ENCODE results near the gene MAPK4. TPM values are rescaled to one million over a fixed set of nuclear protein-coding genes. Genes with fewer than 3 reads are reported as not detected.

MAPK4 gene
- total RNA-seq, 5 donors from 2014 or later (not counting 1 experiment from before 2014, with no cell fraction given): 0.06 TPM; not detected in 4

- H3K36me3 Mint-ChIP-seq: no peaks in the 10 kb centered on the region
- ATAC-seq (replicated peaks in 1 of 4) (no peak), DNase-seq (no peak)
- POLR2A ChIA-PET: no interaction called here
- Histone ChIP-seq H3K27me3 (replicated peaks in 1 of 2; ENCODE audit: control insufficient read depth in 2 of 2, extremely low read depth in 1 of 2, insufficient read depth in 2 of 2, low read length in 1 of 2) (peaks cover 0 to 6% of the 10 kb centered on the region in 2 experiments), H3K9me3 (no peaks in the 10 kb centered on the region), H3K4me3 (ENCODE audit: control insufficient read depth in 1 of 2, extremely low read depth in 1 of 2, low read length in 1 of 2) (no peak overlapping the region), H3K27ac (ENCODE audit: low read length) (no peak overlapping the region), H3K4me1 (ENCODE audit: control insufficient read depth in 1 of 2, extremely low read depth in 1 of 2, insufficient read depth in 2 of 2, low read length in 2 of 2) (no peaks in the 10 kb centered on the region), H3K36me3 (ENCODE audit: control insufficient read depth in 2 of 2, extremely low read depth in 1 of 2, insufficient read depth in 1 of 2, low read length in 1 of 2) (no peaks in the 10 kb centered on the region)
- no peaks in the 10 kb centered on the region for H3K9me3 Mint-ChIP-seq
- H3K4me1 Mint-ChIP-seq: no peaks in the 10 kb centered on the region
- H3K4me3 Mint-ChIP-seq: no peak overlapping the region
- CTCF ChIA-PET: no interaction called here
- peaks cover 3% of the 10 kb centered on the region in 2 donors for H3K27me3 Mint-ChIP-seq
- 93% methylated on average over 3 of the region's 7 CpGs for WGBS (ENCODE audit: insufficient coverage)
- no peak overlapping the region for H3K27ac Mint-ChIP-seq
Measured at GRCh38 chr18:50738098-50738757, 178.3 kb downstream of the MAPK4 start.

GRCh38 chr18:50742952-50743351 lies 183.1 kb downstream of the MAPK4 start:
- Mint-ChIP-seq H3K27me3 (peaks cover 7 to 13% of the 10 kb centered on the region in 2 donors), H3K27ac (no peak overlapping the region), H3K4me1 (no peaks in the 10 kb centered on the region), H3K4me3 (no peak overlapping the region), H3K9me3 (no peaks in the 10 kb centered on the region), H3K36me3 (no peaks in the 10 kb centered on the region)
- no peak overlapping the region for H3K27ac ChIP-seq (ENCODE audit: low read length)
- H3K36me3 ChIP-seq (ENCODE audit: control insufficient read depth in 2 of 2, extremely low read depth in 1 of 2, insufficient read depth in 1 of 2, low read length in 1 of 2): no peaks in the 10 kb centered on the region
- ChIA-PET CTCF (no interaction called here), POLR2A (no interaction called here)
- no peaks in the 10 kb centered on the region for H3K4me1 ChIP-seq (ENCODE audit: control insufficient read depth in 1 of 2, extremely low read depth in 1 of 2, insufficient read depth in 2 of 2, low read length in 2 of 2)
- no peaks in the 10 kb centered on the region for H3K9me3 ChIP-seq
- H3K27me3 ChIP-seq (replicated peaks in 1 of 2; ENCODE audit: control insufficient read depth in 2 of 2, extremely low read depth in 1 of 2, insufficient read depth in 2 of 2, low read length in 1 of 2): peaks cover 0 to 5% of the 10 kb centered on the region in 2 experiments
- DNase-seq: no peak
- no peak for ATAC-seq (replicated peaks in 1 of 4)
- no peak overlapping the region for H3K4me3 ChIP-seq (ENCODE audit: control insufficient read depth in 1 of 2, extremely low read depth in 1 of 2, low read length in 1 of 2)

- H3K36me3 ChIP-seq (ENCODE audit: control insufficient read depth in 2 of 2, extremely low read depth in 1 of 2, insufficient read depth in 1 of 2, low read length in 1 of 2): no peaks in the 10 kb centered on the region
- H3K27ac ChIP-seq (ENCODE audit: low read length): no peak overlapping the region
- CTCF ChIA-PET: interaction anchor here in 1 of 2 donors (0.7 kb wide), 2 partner anchors 295 to 315 kb away, joined by 3 to 4 read pairs; no protein-coding TSS in a partner anchor
- H3K4me3 ChIP-seq (ENCODE audit: control insufficient read depth in 1 of 2, extremely low read depth in 1 of 2, low read length in 1 of 2): no peak overlapping the region
- H3K4me3 Mint-ChIP-seq: no peak overlapping the region
- DNase-seq (no peak), ATAC-seq (replicated peaks in 1 of 4) (no peak)
- no peaks in the 10 kb centered on the region for H3K4me1 ChIP-seq (ENCODE audit: control insufficient read depth in 1 of 2, extremely low read depth in 1 of 2, insufficient read depth in 2 of 2, low read length in 2 of 2)
- H3K27ac Mint-ChIP-seq: no peak overlapping the region
- H3K9me3 Mint-ChIP-seq: no peaks in the 10 kb centered on the region
- peaks cover 16 to 19% of the 10 kb centered on the region in 2 donors for H3K27me3 Mint-ChIP-seq
- POLR2A ChIA-PET: no interaction called here
- no peaks in the 10 kb centered on the region for H3K4me1 Mint-ChIP-seq
- no peaks in the 10 kb centered on the region for H3K9me3 ChIP-seq
- H3K27me3 ChIP-seq (replicated peaks in 1 of 2; ENCODE audit: control insufficient read depth in 2 of 2, extremely low read depth in 1 of 2, insufficient read depth in 2 of 2, low read length in 1 of 2): peaks cover 0 to 18% of the 10 kb centered on the region in 2 experiments
- H3K36me3 Mint-ChIP-seq: no peaks in the 10 kb centered on the region
- WGBS (ENCODE audit: insufficient coverage): 75% methylated on average over 2 of the region's 4 CpGs
Measured at GRCh38 chr18:50744253-50744652, 184.4 kb downstream of the MAPK4 start.

GRCh38 chr18:50745945-50746344 lies 186.1 kb downstream of the MAPK4 start:
- Mint-ChIP-seq H3K4me3 (no peak overlapping the region), H3K4me1 (no peaks in the 10 kb centered on the region), H3K9me3 (no peaks in the 10 kb centered on the region), H3K36me3 (no peaks in the 10 kb centered on the region), H3K27ac (no peak overlapping the region), H3K27me3 (peaks cover 32 to 34% of the 10 kb centered on the region in 2 donors)
- Histone ChIP-seq H3K36me3 (ENCODE audit: control insufficient read depth in 2 of 2, extremely low read depth in 1 of 2, insufficient read depth in 1 of 2, low read length in 1 of 2) (no peaks in the 10 kb centered on the region), H3K27ac (ENCODE audit: low read length) (no peak overlapping the region), H3K27me3 (replicated peaks in 1 of 2; ENCODE audit: control insufficient read depth in 2 of 2, extremely low read depth in 1 of 2, insufficient read depth in 2 of 2, low read length in 1 of 2) (peaks cover 0 to 27% of the 10 kb centered on the region in 2 experiments), H3K9me3 (no peaks in the 10 kb centered on the region), H3K4me1 (ENCODE audit: control insufficient read depth in 1 of 2, extremely low read depth in 1 of 2, insufficient read depth in 2 of 2, low read length in 2 of 2) (no peaks in the 10 kb centered on the region), H3K4me3 (ENCODE audit: control insufficient read depth in 1 of 2, extremely low read depth in 1 of 2, low read length in 1 of 2) (no peak overlapping the region)
- ChIA-PET POLR2A (no interaction called here), CTCF (no interaction called here)
- no peak for DNase-seq
- ATAC-seq (replicated peaks in 1 of 4): no peak
- 47% methylated on average over 4 of the region's 5 CpGs for WGBS (ENCODE audit: insufficient coverage)

GRCh38 chr18:50747849-50748242 lies 188.0 kb downstream of the MAPK4 start:
- ChIA-PET CTCF (no interaction called here), POLR2A (no interaction called here)
- H3K27me3 ChIP-seq (replicated peaks in 1 of 2; ENCODE audit: control insufficient read depth in 2 of 2, extremely low read depth in 1 of 2, insufficient read depth in 2 of 2, low read length in 1 of 2): peaks cover 0 to 35% of the 10 kb centered on the region in 2 experiments
- H3K27ac ChIP-seq (ENCODE audit: low read length): no peak overlapping the region
- Mint-ChIP-seq H3K27ac (no peak overlapping the region), H3K27me3 (peaks cover 38 to 43% of the 10 kb centered on the region in 2 donors), H3K4me1 (no peaks in the 10 kb centered on the region), H3K36me3 (no peaks in the 10 kb centered on the region), H3K9me3 (no peaks in the 10 kb centered on the region), H3K4me3 (no peak overlapping the region)
- 50% methylated on average over 1 of the region's 1 CpG for WGBS (ENCODE audit: insufficient coverage)
- H3K4me3 ChIP-seq (ENCODE audit: control insufficient read depth in 1 of 2, extremely low read depth in 1 of 2, low read length in 1 of 2): no peak overlapping the region
- DNase-seq (no peak), ATAC-seq (replicated peaks in 1 of 4) (no peak)
- no peaks in the 10 kb centered on the region for H3K4me1 ChIP-seq (ENCODE audit: control insufficient read depth in 1 of 2, extremely low read depth in 1 of 2, insufficient read depth in 2 of 2, low read length in 2 of 2)
- H3K9me3 ChIP-seq: no peaks in the 10 kb centered on the region
- no peaks in the 10 kb centered on the region for H3K36me3 ChIP-seq (ENCODE audit: control insufficient read depth in 2 of 2, extremely low read depth in 1 of 2, insufficient read depth in 1 of 2, low read length in 1 of 2)

- DNase-seq: no peak
- Mint-ChIP-seq H3K27me3 (peaks cover 38 to 43% of the 10 kb centered on the region in 2 donors), H3K4me1 (no peaks in the 10 kb centered on the region), H3K27ac (no peak overlapping the region), H3K36me3 (no peaks in the 10 kb centered on the region), H3K9me3 (no peaks in the 10 kb centered on the region), H3K4me3 (no peak overlapping the region)
- no peaks in the 10 kb centered on the region for H3K4me1 ChIP-seq (ENCODE audit: control insufficient read depth in 1 of 2, extremely low read depth in 1 of 2, insufficient read depth in 2 of 2, low read length in 2 of 2)
- ChIA-PET POLR2A (no interaction called here), CTCF (no interaction called here)
- H3K4me3 ChIP-seq (ENCODE audit: control insufficient read depth in 1 of 2, extremely low read depth in 1 of 2, low read length in 1 of 2): no peak overlapping the region
- H3K27ac ChIP-seq (ENCODE audit: low read length): no peak overlapping the region
- no peaks in the 10 kb centered on the region for H3K9me3 ChIP-seq
- WGBS (ENCODE audit: insufficient coverage): 55% methylated on average over 6 of the region's 9 CpGs
- no peaks in the 10 kb centered on the region for H3K36me3 ChIP-seq (ENCODE audit: control insufficient read depth in 2 of 2, extremely low read depth in 1 of 2, insufficient read depth in 1 of 2, low read length in 1 of 2)
- ATAC-seq (replicated peaks in 1 of 4): no peak
- peaks cover 0 to 39% of the 10 kb centered on the region in 2 experiments for H3K27me3 ChIP-seq (replicated peaks in 1 of 2; ENCODE audit: control insufficient read depth in 2 of 2, extremely low read depth in 1 of 2, insufficient read depth in 2 of 2, low read length in 1 of 2)
Measured at GRCh38 chr18:50748243-50749229, 188.6 kb downstream of the MAPK4 start.
